Common myeloid progenitor, CD34-positive (primary cell): ENCODE results near the gene MRPL14.

Experiments used
- CTCF ChIA-PET: fragments of 350-600 bp; sonication (Branson Sonifier 250); formaldehyde crosslinking; loops from one replicate; lab custom pipeline; 2021; ENCODE audit warnings: antibody characterized with exemption; lab: Charles Lee
- POLR2A ChIA-PET: fragments of 350-600 bp; sonication (Branson Sonifier 250); formaldehyde crosslinking; loops from one replicate; lab custom pipeline; 2021; ENCODE audit warnings: antibody characterized with exemption; lab: Charles Lee
- DNase-seq, 3 donors: peaks; one replicate each; pipeline versions ENCODE4 v3.0.0 to v3.0.0-alpha.2; 2013
- H3K27ac ChIP-seq, 2 experiments: 1 replicate in 1 of 2; 2 replicates in 1 of 2; pipeline ENCODE4 v1.7.0; 2013; ENCODE audit warnings: inconsistent platforms in 2 of 2, low read length in 2 of 2, mild to moderate bottlenecking in 2 of 2, low read depth in 1 of 2, moderate library complexity in 1 of 2; ENCODE audit not compliant: severe bottlenecking in 2 of 2, insufficient read depth in 1 of 2, poor library complexity in 1 of 2
- H3K27me3 ChIP-seq, 5 experiments: replicated peaks in 2 of 5; 1 replicate in 3 of 5; 2 replicates in 2 of 5; pipeline versions ENCODE4 v1.6.1 to v1.7.0; 2013; ENCODE audit warnings: low read length in 4 of 5, mild to moderate bottlenecking in 2 of 5, moderate library complexity in 2 of 5, inconsistent platforms in 1 of 5; ENCODE audit not compliant: insufficient read depth in 5 of 5, control insufficient read depth in 4 of 5
- H3K36me3 ChIP-seq, 4 experiments: 1 replicate in 2 of 4; 2 replicates in 2 of 4; pipeline versions ENCODE4 v1.6.1 to v1.7.0; 2013; ENCODE audit warnings: low read length in 3 of 4, control low read depth in 1 of 4, mild to moderate bottlenecking in 1 of 4; ENCODE audit not compliant: control insufficient read depth in 4 of 4, insufficient read depth in 4 of 4
- H3K4me1 ChIP-seq, 4 experiments: 1 replicate in 3 of 4; 2 replicates in 1 of 4; pipeline versions ENCODE4 v1.6.1 to v1.7.1; 2013; ENCODE audit warnings: low read length in 3 of 4, mild to moderate bottlenecking in 3 of 4, control low read depth in 1 of 4, inconsistent platforms in 1 of 4, moderate library complexity in 1 of 4; ENCODE audit not compliant: control insufficient read depth in 4 of 4, insufficient read depth in 4 of 4; ENCODE audit errors: control extremely low read depth in 1 of 4
- H3K4me3 ChIP-seq, 7 experiments: 1 replicate in 4 of 7; 2 replicates in 3 of 7; pipeline versions ENCODE4 v1.5.1 to v1.7.0; 2013; ENCODE audit warnings: mild to moderate bottlenecking in 7 of 7, low read length in 6 of 7, moderate library complexity in 6 of 7, inconsistent platforms in 2 of 7, low read depth in 2 of 7, control low read depth in 1 of 7; ENCODE audit not compliant: insufficient read depth in 4 of 7, control insufficient read depth in 1 of 7; ENCODE audit errors: extremely low read depth in 1 of 7
- H3K9me3 ChIP-seq, 5 experiments: 1 replicate in 4 of 5; 2 replicates in 1 of 5; pipeline versions ENCODE4 v1.6.1 to v1.7.1; 2013; ENCODE audit warnings: low read length in 4 of 5, mild to moderate bottlenecking in 2 of 5, inconsistent platforms in 1 of 5, low read depth in 1 of 5, moderate library complexity in 1 of 5; ENCODE audit not compliant: control insufficient read depth in 4 of 5, insufficient read depth in 2 of 5; ENCODE audit errors: control extremely low read depth in 1 of 5
- WGBS: methylation state at CpG from one replicate; pipeline ENCODE4 v1.1.5; 2013; ENCODE audit not compliant: insufficient coverage; 5-methylcytosine and 5-hydroxymethylcytosine counted together

The MRPL14 gene

DNA sequence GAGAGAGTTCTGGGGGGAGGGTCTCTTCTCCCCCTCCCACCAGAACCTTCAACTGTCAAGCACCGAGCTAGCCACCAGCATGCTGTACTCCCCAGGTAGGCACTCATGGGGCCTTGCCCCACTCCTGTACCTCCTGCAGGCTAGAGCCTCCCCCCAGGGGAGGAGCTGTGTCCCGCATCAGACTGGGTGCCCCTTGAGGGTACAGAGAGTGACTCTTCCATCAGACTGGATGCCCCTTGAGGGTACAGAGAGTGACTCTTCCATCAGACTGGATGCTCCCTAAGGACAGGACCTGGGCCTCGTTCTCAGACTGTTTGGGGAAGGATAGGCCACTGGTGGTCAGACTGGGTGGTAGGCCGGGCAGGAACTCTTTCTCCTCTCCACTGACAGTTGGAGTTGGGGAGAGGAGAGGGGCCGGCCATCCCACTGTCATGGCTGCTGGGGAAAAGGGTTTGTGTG lies 31.5 kb upstream of the MRPL14 start, which contains the start of gene CAPN11:
Gene CAPN11, plus strand, starts transcription at position 51 of the 459 bp plus-strand sequence. Its CDS starts 29 bp downstream, at position 80.
- H3K27ac ChIP-seq, result no peak within 1 kb of the TSS
- H3K4me1 ChIP-seq, result peaks cover 0 to 12% (median 0%) of the 10 kb centered on the region in 4 experiments
- no peak within 1 kb of the TSS for H3K4me3 ChIP-seq
- ChIA-PET POLR2A (no interaction called here), CTCF (interaction anchor here (0.9 to 1.8 kb wide), 4 partner anchors 13 to 93 kb away, joined by 3 to 4 read pairs (median 4); no protein-coding TSS in a partner anchor)
- no peaks in the 10 kb centered on the region for H3K9me3 ChIP-seq
- 83% methylated on average over 1 of the region's 5 CpGs for WGBS
- no peak for DNase-seq
- H3K27me3 ChIP-seq, result no peaks in the 10 kb centered on the region
- no peaks in the 10 kb centered on the region for H3K36me3 ChIP-seq

GRCh38 chr6:44157152-44157521 lies 29.9 kb upstream of the MRPL14 start:
- Histone ChIP-seq H3K9me3 (no peaks in the 10 kb centered on the region), H3K27me3 (no peaks in the 10 kb centered on the region), H3K4me1 (peaks cover 0 to 12% (median 0%) of the 10 kb centered on the region in 4 experiments), H3K36me3 (no peaks in the 10 kb centered on the region), H3K27ac (no peak overlapping the region), H3K4me3 (no peak overlapping the region)
- 66% methylated on average over 3 of the region's 11 CpGs for whole genome bisulfite sequencing
- CTCF ChIA-PET, result interaction anchor here (0.7 to 1.8 kb wide), 8 partner anchors 9 to 148 kb away, joined by 3 to 8 read pairs (median 3); no protein-coding TSS in a partner anchor
- POLR2A ChIA-PET, result interaction anchor here (0.5 to 1.0 kb wide), 2 partner anchors 90 to 348 kb away, joined by 3 read pairs; partner anchors contain the start of gene HSP90AB1
- peak in 2 of 3 donors; percentile 60 to 64 for DNase-seq

- 99% methylated on average over 7 of the region's 9 CpGs for WGBS
- Histone ChIP-seq H3K9me3 (no peaks in the 10 kb centered on the region), H3K4me1 (peaks cover 0 to 12% (median 2%) of the 10 kb centered on the region in 4 experiments), H3K36me3 (no peaks in the 10 kb centered on the region), H3K27ac (no peak overlapping the region), H3K27me3 (no peaks in the 10 kb centered on the region), H3K4me3 (no peak overlapping the region)
- CTCF ChIA-PET, result interaction anchor here (0.9 to 4.2 kb wide), 5 partner anchors 20 to 149 kb away, joined by 3 to 51 read pairs (median 3); no protein-coding TSS in a partner anchor
- DNase-seq, result no peak
- POLR2A ChIA-PET, result interaction anchor here (0.5 kb wide), 1 partner anchor 347 kb away, joined by 3 read pairs; no protein-coding TSS in a partner anchor
These were observed 29.4 kb upstream of the MRPL14 start for GRCh38 chr6:44156494-44157151.

DNA sequence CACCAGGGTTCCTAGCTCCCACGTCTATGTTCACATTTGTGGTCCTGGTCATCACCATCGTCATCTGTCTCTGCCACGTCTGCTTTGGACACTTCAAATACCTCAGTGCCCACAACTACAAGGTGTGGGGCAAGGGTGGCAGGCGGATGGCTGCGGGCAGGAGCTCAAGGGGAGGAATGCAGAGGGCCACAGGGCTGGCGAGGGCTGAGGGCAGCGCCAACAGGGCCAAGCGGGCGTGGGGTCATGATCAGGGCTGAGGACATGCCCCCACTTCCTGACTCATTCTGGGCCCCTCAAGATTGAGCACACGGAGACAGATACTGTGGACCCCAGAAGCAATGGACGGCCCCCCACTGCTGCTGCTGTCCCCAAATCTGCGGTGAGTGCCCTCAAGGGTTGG lies 26.8 kb upstream of the MRPL14 start:
- H3K4me3 ChIP-seq, result no peak overlapping the region

GRCh38 chr6:44152533-44152932 lies 25.3 kb upstream of the MRPL14 start:
- 100% methylated on average over 17 of the region's 19 CpGs for WGBS

More for the DNA sequence above, 26.8 kb upstream of the MRPL14 start:
- ChIA-PET CTCF (interaction anchor here (0.6 to 4.2 kb wide), 11 partner anchors 8 to 166 kb away, joined by 3 to 51 read pairs (median 3); no protein-coding TSS in a partner anchor), POLR2A (no interaction called here)
- H3K36me3 ChIP-seq, result no peaks in the 10 kb centered on the region
- H3K27me3 ChIP-seq, result peaks cover 0 to 4% (median 0%) of the 10 kb centered on the region in 5 experiments
- no peak overlapping the region for H3K27ac ChIP-seq
- no peaks in the 10 kb centered on the region for H3K9me3 ChIP-seq
- WGBS, result 96% methylated on average over 9 of the region's 12 CpGs
- H3K4me1 ChIP-seq, result peaks cover 0 to 12% (median 3%) of the 10 kb centered on the region in 4 experiments
- DNase-seq, result no peak

GRCh38 chr6:44152109-44152461 lies 24.8 kb upstream of the MRPL14 start:
- no peak for DNase-seq
- 56% methylated on average over 8 of the region's 8 CpGs for WGBS
- peaks cover 0 to 4% (median 0%) of the 10 kb centered on the region in 5 experiments for H3K27me3 ChIP-seq
- ChIA-PET POLR2A (no interaction called here), CTCF (interaction anchor here (0.9 to 4.2 kb wide), 11 partner anchors 8 to 86 kb away, joined by 3 to 51 read pairs (median 5); no protein-coding TSS in a partner anchor)
- no peaks in the 10 kb centered on the region for H3K9me3 ChIP-seq
- no peaks in the 10 kb centered on the region for H3K36me3 ChIP-seq
- H3K4me1 ChIP-seq, result peaks cover 0 to 10% (median 3%) of the 10 kb centered on the region in 4 experiments
- H3K27ac ChIP-seq, result no peak overlapping the region
- H3K4me3 ChIP-seq, result no peak overlapping the region

More at GRCh38 chr6:44152533-44152932, 25.3 kb upstream of the MRPL14 start:
- no peaks in the 10 kb centered on the region for H3K36me3 ChIP-seq
- H3K4me1 ChIP-seq, result peaks cover 0 to 12% (median 3%) of the 10 kb centered on the region in 4 experiments
- DNase-seq, result no peak
- peaks cover 0 to 4% (median 0%) of the 10 kb centered on the region in 5 experiments for H3K27me3 ChIP-seq
- POLR2A ChIA-PET, result no interaction called here
- no peak overlapping the region for H3K4me3 ChIP-seq
- H3K27ac ChIP-seq, result no peak overlapping the region
- H3K9me3 ChIP-seq, result no peaks in the 10 kb centered on the region
- CTCF ChIA-PET, result interaction anchor here (1.1 to 4.2 kb wide), 6 partner anchors 8 to 55 kb away, joined by 3 to 51 read pairs (median 4); no protein-coding TSS in a partner anchor
